HAP-1 (cell line): ENCODE data around the gene SEC24D.

Source experiments
- DNase-seq, 2 experiments: peaks; one replicate each; pipeline ENCODE4 v3.0.0-alpha.2; 2016 to 2020; ENCODE audit warnings: low spot score in 2 of 2
- H3K27me3 ChIP-seq: fragments of 250-450 bp; sonication (Bioruptor Pico); 2 replicates; pipeline ENCODE4 v1.5.1; 2020; ENCODE audit warnings: low read depth, mild to moderate bottlenecking, moderate library complexity
- H3K36me3 ChIP-seq: fragments of 250-450 bp; sonication (Bioruptor Pico); replicated peaks from 2 replicates; pipeline ENCODE4 v1.5.1; 2020; ENCODE audit warnings: mild to moderate bottlenecking
- H3K4me1 ChIP-seq: fragments of 250-450 bp; sonication (Bioruptor Pico); 2 replicates; pipeline ENCODE4 v1.5.1; 2020; ENCODE audit warnings: mild to moderate bottlenecking
- H3K4me3 ChIP-seq: fragments of 250-450 bp; sonication (Bioruptor Pico); 2 replicates; pipeline ENCODE4 v1.5.1; 2020; ENCODE audit warnings: mild to moderate bottlenecking, moderate library complexity
- H3K9me3 ChIP-seq: fragments of 250-450 bp; sonication (Bioruptor Pico); 2 replicates; pipeline ENCODE4 v1.5.1; 2020; ENCODE audit warnings: mild to moderate bottlenecking, moderate library complexity
- in situ Hi-C: fragments of 300-500 bp; cut with MboI; formaldehyde crosslinking; loops from 3 replicates; pipeline ENCODE4 v1.14.3; 2020; ENCODE audit warnings: low sequenced_read_pairs, inconsistent platforms, mixed read lengths

Gene SEC24D

DNA sequence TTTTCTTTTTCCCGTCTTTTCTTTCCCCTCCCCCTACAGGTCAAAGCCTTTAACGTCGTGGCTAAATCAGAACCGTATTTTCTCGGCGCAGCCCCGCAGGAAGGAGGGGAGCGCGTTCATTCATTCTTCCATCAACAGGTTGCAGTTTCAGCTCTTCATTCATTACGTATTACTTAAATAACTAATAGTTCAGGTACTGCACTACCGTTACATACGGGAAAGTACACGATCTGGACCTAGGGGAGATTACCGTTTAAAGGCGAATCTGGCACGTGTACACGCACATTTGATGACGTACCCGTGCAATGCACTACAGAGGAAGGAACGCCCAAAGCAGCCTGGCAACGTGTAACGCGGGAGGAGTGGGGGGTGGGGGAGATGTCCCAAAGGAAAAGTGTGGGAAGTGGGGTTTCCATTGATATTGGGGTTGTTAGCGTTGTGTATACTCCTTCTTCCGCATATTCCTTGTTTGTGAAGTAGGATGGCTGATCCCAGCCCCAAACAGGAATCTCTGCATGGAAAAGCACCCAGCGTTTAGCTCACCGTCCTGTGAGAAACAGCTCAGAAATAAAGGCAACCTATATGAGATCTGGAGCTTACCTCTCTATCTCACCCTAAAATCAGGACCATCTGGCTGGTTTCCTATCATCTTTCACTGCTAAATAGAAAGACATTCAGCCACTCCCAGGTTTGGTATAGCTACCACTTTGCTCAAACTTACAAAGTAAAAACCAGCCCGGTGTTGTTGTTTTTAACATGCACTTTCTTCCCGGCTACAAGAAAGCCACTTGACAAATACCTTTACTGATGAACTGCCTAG, 585 bp upstream of the SEC24D start:
- in situ Hi-C loops = no loop called here
- Histone ChIP-seq H3K9me3 (no peaks in the 10 kb centered on the region; the same call in 1 of the 2 replicates), H3K4me1 (peaks cover 16% of the 10 kb centered on the region)

DNA sequence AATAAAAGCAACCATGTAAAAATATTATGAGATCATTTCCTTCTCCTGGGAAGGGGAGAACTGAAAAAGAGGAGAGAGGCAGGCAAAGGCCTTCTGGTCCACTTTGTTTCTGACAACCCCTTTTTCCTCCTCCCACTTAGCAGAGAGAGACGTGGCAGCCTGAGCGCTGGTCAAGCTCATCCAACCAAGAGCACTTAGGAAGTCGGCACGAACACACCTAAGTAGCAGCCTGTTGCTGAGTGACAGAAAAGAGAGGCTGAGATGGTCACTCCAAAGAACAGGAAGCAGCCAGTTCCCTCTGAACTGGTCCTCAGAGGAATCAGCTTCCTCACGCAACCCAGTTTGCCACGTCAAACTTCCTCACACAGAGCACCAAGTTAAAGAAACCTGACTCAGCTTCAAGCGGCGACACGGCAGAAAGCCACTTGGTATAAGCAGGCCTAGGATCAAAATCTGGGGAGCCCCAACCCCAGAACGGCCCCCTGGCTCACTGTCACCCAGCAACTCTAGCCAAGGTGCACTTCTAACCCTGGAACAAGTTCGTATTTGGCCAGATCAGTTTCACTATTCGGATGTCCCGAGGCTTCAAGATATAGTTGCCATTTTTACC, 861 bp downstream of the SEC24D start:
- DNase-seq = peak; percentile 41 to 55
- H3K4me3 ChIP-seq = peak overlapping the region; percentile 67
- in situ Hi-C loops = no loop called here
- H3K27me3 ChIP-seq = no peaks in the 10 kb centered on the region
- H3K4me1 ChIP-seq = peaks cover 17% of the 10 kb centered on the region
- no peaks in the 10 kb centered on the region; the same call in 1 of the 2 replicates for H3K9me3 ChIP-seq
- H3K36me3 ChIP-seq = peaks cover 22% of the 10 kb centered on the region

More for the DNA sequence above, 585 bp upstream of the SEC24D start:
- peak overlapping the region; percentile 67 for H3K4me3 ChIP-seq
- peak; percentile 50 to 69 for DNase-seq
- no peaks in the 10 kb centered on the region for H3K27me3 ChIP-seq
- peaks cover 21% of the 10 kb centered on the region for H3K36me3 ChIP-seq

DNA sequence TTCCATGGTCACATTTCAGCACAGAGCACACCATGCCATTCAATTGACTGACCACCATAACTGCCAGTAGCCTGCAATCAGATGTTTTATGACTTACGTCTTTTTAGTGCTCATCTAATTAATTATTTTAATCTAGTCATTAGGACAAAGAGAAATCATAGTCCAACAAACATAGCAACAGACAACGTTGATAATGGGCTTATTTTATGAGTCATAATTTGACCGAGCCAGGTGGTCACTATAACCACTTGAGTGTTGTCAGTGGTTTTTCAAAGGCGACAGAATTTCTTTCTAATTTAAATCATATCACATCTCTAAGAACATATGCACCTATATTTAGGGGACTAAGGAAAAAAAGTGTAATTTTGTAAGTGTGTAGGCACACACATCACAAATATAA, 1.9 kb downstream of the SEC24D start:
- no peak overlapping the region for H3K4me3 ChIP-seq
- peaks cover 19% of the 10 kb centered on the region for H3K4me1 ChIP-seq

DNA sequence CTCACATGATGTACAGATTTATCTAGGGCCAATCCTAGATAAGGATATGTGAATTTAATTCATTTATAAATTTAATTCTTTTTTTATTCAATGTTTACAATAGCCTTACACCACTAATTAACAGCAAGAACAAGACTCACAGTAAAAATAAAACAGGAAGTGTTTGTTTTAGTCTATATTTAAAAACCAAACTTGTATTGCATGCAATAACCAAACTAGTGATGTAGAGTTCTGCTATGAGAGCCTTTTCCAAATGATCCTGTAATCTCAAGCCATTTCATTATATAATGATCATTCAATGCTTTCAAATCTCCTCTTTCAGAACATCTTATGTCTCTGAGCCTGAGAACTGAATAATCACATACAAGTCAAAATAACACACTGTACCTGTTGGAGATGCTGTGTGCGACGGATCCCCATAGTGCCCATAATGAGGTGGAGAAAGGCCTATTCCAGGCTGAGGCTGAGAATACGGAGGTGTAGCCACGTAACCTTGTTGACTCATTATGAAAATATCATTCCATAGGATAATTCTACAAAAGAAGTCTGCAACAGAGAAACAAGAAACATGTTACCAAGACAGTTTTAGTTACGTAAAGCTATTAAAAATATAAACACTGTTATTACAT, 2.6 kb downstream of the SEC24D start:
- no peaks in the 10 kb centered on the region for H3K27me3 ChIP-seq
- in situ Hi-C loops = no loop called here
- DNase-seq = no peak
- peaks cover 19% of the 10 kb centered on the region for H3K4me1 ChIP-seq
- H3K9me3 ChIP-seq = no peaks in the 10 kb centered on the region; the same call in 1 of the 2 replicates
- H3K36me3 ChIP-seq = peaks cover 27% of the 10 kb centered on the region
- no peak overlapping the region for H3K4me3 ChIP-seq

More for the DNA sequence above, 1.9 kb downstream of the SEC24D start:
- in situ Hi-C loops = no loop called here
- DNase-seq = no peak
- Histone ChIP-seq H3K36me3 (peaks cover 27% of the 10 kb centered on the region), H3K27me3 (no peaks in the 10 kb centered on the region), H3K9me3 (no peaks in the 10 kb centered on the region; the same call in 1 of the 2 replicates)

DNA sequence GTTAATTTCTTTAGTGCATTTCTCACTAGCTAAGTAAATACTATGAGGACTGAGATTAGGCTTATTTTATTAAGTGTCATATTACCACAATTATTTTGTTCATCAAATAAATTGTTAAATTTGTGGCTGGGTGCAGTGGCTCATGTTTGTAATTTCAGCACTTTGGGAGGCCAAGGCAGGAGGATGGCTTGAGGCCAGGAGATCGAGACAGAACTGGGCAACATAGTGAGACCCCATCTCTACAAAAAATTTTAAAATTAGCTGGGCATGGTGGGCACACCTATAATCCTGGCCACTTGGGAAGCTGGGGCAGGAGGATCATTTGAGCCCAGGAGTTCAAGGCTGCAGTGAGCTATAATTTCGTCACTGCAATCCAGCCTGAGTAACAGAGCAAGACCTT, 6.8 kb downstream of the SEC24D start:
- DNase-seq = no peak
- H3K36me3 ChIP-seq = peaks cover 29% of the 10 kb centered on the region; the same call in 1 of the 2 replicates
- H3K4me1 ChIP-seq = peaks cover 23% of the 10 kb centered on the region
- H3K4me3 ChIP-seq = no peak overlapping the region
- no peaks in the 10 kb centered on the region for H3K27me3 ChIP-seq
- no peaks in the 10 kb centered on the region for H3K9me3 ChIP-seq
- in situ Hi-C loops = no loop called here

DNA sequence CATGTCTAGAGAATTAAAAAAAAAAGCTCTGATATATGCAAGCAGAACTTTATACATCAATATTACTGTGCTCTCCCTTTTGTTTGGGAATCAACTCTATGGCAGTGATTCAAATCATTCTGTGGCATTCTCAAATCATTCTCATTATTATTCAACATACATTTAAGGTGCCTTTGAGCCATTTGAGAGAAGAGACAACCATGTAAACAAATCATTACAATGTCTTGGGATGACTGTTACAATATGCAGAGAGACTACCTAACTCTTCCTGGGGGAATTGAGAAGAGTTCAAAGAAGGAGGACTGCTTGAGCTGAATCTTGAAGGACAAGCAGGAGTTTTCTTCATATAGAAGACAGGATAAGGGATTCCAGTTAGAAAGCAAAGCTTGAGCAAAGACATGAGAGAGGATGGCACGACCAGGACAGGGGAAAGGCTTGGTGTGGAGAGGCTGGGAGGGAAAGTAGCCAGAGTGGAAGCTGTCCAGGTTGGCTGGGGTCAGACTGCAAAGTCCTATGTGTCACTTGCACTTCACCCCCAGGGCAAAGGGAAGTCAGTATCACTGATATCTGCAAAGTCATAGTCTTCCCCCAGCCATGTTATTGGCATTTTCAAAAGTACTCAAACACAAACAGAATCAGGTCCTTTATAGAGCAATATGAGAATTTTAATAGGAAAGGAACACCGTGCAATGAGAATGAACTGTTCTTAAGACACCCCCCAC, 9.0 kb downstream of the SEC24D start:
- DNase-seq = no peak
- Histone ChIP-seq H3K36me3 (peaks cover 23% of the 10 kb centered on the region), H3K27me3 (no peaks in the 10 kb centered on the region), H3K4me3 (no peak overlapping the region), H3K4me1 (peaks cover 16% of the 10 kb centered on the region), H3K9me3 (no peaks in the 10 kb centered on the region)
- in situ Hi-C loops = no loop called here

DNA sequence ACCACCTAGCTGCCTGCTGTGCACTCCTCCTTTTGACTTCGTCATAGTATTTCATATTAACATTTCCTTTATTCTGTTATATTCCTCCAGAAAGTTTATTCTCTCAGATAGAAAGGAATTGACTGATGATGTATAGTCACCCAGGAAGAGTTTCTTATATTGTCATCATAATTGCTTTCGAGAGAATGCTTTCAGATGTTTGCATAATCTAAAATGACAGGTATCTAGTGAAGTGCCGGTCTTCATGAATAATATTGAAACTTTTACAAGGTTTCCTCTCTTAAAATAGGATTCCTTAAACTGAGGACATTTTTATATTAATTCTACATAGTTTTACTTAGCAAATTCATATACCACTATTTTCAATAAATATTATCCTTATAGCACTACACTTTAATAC, 10.1 kb downstream of the SEC24D start:
- DNase-seq = no peak
- Histone ChIP-seq H3K4me3 (no peak overlapping the region), H3K36me3 (peaks cover 24% of the 10 kb centered on the region), H3K4me1 (peaks cover 16% of the 10 kb centered on the region), H3K27me3 (no peaks in the 10 kb centered on the region), H3K9me3 (no peaks in the 10 kb centered on the region)
- in situ Hi-C loops = no loop called here

DNA sequence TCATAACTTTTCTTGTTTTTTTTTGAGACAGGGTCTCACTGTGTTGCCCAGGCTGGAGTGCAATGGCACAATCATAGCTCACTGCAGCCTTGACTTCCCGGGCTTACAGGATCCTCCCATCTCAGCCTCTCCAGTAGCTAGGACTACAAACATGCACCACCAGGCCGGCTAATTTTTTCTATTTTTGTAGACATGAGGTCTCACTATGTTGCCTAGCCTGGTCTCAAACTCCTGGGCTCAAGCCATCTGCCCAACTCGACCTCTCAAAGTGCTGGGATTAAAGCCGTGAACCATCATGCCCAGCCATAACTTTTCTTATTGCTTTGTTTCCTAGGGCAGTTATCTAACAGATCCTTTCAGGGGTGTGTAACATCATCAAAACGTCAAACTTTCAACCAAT, 11.8 kb downstream of the SEC24D start:
- Histone ChIP-seq H3K9me3 (no peaks in the 10 kb centered on the region), H3K27me3 (no peaks in the 10 kb centered on the region), H3K36me3 (peaks cover 18% of the 10 kb centered on the region), H3K4me1 (peaks cover 13% of the 10 kb centered on the region), H3K4me3 (no peak overlapping the region)
- DNase-seq = no peak
- in situ Hi-C loops = no loop called here

DNA sequence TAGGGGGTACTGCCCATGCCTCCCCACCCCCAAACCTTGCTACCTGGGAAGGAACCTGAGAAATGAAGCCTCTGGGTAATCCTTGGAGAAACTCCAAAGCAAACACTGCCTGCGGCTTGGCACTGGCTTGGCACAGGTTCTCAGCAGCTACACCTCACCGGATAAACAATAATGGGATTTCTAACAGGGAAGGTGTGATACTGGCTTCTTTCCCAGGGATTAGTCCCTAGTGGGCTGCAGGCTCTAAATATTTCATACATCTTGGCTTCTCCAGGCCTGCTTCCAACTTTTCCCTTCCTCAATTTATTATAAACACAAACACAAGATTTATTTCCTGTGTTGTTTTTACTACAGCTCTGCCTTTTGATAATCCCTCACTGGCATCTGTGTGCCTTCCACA, 12.5 kb downstream of the SEC24D start:
- in situ Hi-C loops = no loop called here
- Histone ChIP-seq H3K36me3 (peaks cover 18% of the 10 kb centered on the region), H3K4me3 (no peak overlapping the region), H3K4me1 (peaks cover 13% of the 10 kb centered on the region), H3K27me3 (no peaks in the 10 kb centered on the region), H3K9me3 (no peaks in the 10 kb centered on the region)
- DNase-seq = no peak

DNA sequence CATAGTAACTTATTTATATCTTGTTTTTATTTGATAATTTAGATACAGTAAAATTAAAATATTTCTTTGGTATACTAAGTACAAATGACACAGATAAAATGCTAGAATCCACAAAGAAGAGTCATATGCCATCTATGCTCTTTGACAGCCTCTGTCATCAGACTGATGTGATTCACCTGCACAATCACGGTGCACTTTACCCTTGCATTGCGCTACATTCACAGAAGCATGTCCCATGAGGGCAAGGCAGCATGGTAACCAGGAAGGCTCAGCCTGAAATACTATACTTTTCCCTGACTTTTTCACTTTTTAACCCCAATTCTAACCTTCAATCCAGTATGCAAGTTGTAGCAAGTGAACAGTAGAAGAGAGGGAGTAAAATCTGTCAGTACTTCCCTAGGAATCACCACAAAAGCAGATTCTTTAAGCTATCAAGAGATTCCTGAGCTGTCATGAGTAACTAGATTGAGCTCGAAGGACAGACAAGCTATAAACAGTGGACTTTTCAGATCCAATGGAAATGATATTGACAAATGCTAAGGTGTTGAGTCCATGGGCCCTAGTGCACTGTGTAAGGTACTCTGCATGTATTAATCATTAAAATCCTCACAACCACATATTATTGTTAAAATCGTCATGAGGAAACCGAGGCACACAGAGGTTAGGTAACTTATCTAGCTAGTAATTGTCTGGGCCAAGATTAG, 14.2 kb downstream of the SEC24D start:
- no peaks in the 10 kb centered on the region for H3K9me3 ChIP-seq
- peaks cover 9% of the 10 kb centered on the region for H3K4me1 ChIP-seq
- H3K36me3 ChIP-seq = peaks cover 18% of the 10 kb centered on the region
- in situ Hi-C loops = no loop called here
- no peaks in the 10 kb centered on the region for H3K27me3 ChIP-seq
- DNase-seq = no peak
- H3K4me3 ChIP-seq = no peak overlapping the region

DNA sequence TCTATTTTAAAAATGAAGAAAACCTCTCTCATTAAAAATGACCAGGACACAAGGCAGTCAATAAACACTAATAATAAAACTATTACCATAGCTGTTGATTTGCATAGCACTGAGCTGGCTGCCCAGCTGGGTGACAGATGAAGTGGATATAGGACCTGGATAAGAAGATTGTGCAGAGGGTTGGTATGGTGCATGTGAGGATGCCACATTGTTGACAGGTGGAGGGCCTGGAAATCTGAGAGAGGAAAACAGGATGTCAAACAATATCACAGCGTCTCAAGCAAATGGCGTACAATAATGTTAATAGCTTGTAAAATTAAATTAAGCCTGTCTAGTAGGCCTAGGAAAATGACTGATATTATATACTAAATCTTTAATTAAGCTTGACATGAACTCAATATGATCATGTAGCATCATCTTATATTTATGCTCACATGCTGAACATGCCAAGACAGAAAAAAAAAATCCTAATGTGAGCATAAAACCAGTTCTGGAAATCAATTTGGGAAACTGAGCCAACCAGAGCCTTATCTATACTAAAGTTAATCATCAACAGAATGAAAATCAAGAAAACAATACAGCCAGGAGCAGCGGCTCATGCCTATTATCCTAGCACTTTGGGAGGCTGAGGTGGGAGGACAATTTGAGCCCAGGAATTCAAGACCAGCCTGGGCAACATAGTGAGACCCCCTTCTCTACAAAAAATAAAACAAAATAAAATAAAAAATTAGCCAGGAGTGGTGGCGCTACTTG, 18.6 kb downstream of the SEC24D start:
- in situ Hi-C loops = no loop called here
- H3K4me1 ChIP-seq = no peaks in the 10 kb centered on the region
- no peaks in the 10 kb centered on the region for H3K9me3 ChIP-seq
- DNase-seq = no peak
- H3K4me3 ChIP-seq = no peak overlapping the region
- H3K36me3 ChIP-seq = peaks cover 31% of the 10 kb centered on the region
- H3K27me3 ChIP-seq = no peaks in the 10 kb centered on the region

DNA sequence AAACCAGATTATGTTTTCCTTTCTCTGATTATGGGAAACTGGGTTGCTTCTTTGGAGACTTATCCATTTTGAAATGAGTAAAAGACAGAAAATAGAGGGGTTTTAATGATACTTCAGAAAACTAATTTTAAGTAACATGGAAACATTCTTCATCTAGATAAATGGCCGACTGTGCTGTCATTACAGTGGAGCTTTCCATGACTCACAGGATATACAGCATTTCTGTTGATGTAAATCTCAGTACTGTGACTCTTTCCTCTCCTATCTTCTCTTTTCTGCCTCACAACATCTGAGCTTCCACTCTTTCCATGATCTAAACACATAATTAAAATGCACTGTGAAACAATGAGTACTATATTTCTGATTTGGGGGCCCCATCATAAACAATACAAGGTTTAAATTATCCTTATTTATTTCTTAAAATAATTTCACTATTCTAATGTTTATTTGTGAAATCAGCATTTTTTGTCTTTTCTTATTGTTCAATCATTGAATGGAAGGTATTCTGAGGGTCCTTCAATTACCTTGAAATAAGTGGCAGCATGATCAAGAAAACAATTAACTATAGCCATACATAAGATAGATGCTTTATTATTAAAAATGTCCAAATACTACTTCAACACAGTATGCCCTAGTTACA, 19.3 kb downstream of the SEC24D start:
- in situ Hi-C loops = no loop called here
- Histone ChIP-seq H3K4me1 (peaks cover 3% of the 10 kb centered on the region), H3K9me3 (no peaks in the 10 kb centered on the region), H3K27me3 (no peaks in the 10 kb centered on the region), H3K4me3 (no peak overlapping the region), H3K36me3 (peaks cover 30% of the 10 kb centered on the region)
- DNase-seq = no peak
